Gastrocnemius medialis (tissue), 4 donors: Measurements from ENCODE around the gene FCGR3A.
"Not testable (repeated sequence)": the region's sequence is repeated elsewhere in the genome, so short reads cannot be mapped to it uniquely, and the experiment has no call there.

Source experiments
- CTCF ChIP-seq, 5 experiments: fragments of 450-650 bp in 3 of 5; fragments of 200-600 bp in 2 of 5; sonication (generic) in 2 of 5; IDR thresholded peaks in 4 of 5; conservative IDR thresholded peaks in 1 of 5; 1 replicate in 4 of 5; 2 replicates in 1 of 5; pipeline ENCODE4 v1.5.1; 2016 to 2019; ENCODE audit warnings: antibody characterized with exemption in 5 of 5, mild to moderate bottlenecking in 3 of 5, moderate library complexity in 3 of 5
- POLR2A ChIP-seq, 2 donors: fragments of 450-650 bp; IDR thresholded peaks; one replicate each; pipeline ENCODE4 v1.6.1; 2017; ENCODE audit warnings: antibody characterized with exemption in 2 of 2, mild to moderate bottlenecking in 2 of 2, moderate library complexity in 2 of 2

GRCh38 chr1:161557506-161558450 lies 8.2 kb upstream of the FCGR3A start:
- not testable (repeated sequence) for TF ChIP-seq CTCF (IDR thresholded peaks at IDR 0.05 in 4 of 5, conservative IDR thresholded peaks at IDR 0.05 in 1 of 5); POLR2A (IDR thresholded peaks at IDR 0.05)
